UCSD-AML1 (cell line): ENCODE data around the gene HMGXB4.

Source experiments
- DNase-seq: peaks from one replicate; lab custom pipeline; 2025; ENCODE audit not compliant: unreplicated experiment; lab: John Stamatoyannopoulos, UW

The HMGXB4 gene

GRCh38 chr22:35324762-35325161 is 67.5 kb downstream of the HMGXB4 start:
- DNase-seq, result no peak

GRCh38 chr22:35325209-35325608 is 67.9 kb downstream of the HMGXB4 start:
- no peak for DNase-seq

GRCh38 chr22:35326854-35327562 is 69.7 kb downstream of the HMGXB4 start:
- DNase-seq, result no peak

- DNase-seq, result no peak
These were observed 70.6 kb downstream of the HMGXB4 start for GRCh38 chr22:35327690-35328471.

- no peak for DNase-seq
These were observed 71.2 kb downstream of the HMGXB4 start for GRCh38 chr22:35328472-35328885.

- no peak for DNase-seq
These were observed 72.0 kb downstream of the HMGXB4 start for GRCh38 chr22:35329114-35329847.

- peak; percentile 63 for DNase-seq
These were observed 73.1 kb downstream of the HMGXB4 start for GRCh38 chr22:35330258-35330861.

GRCh38 chr22:35332278-35332677 is 75.0 kb downstream of the HMGXB4 start:
- no peak for DNase-seq

- DNase-seq, result no peak
These were observed 75.9 kb downstream of the HMGXB4 start for GRCh38 chr22:35333220-35333619.

- peak; percentile 32 for DNase-seq
These were observed 76.7 kb downstream of the HMGXB4 start for GRCh38 chr22:35334004-35334403.

- no peak for DNase-seq
These were observed 78.2 kb downstream of the HMGXB4 start for GRCh38 chr22:35335468-35335867.

GRCh38 chr22:35335936-35336781 is 78.9 kb downstream of the HMGXB4 start:
- no peak for DNase-seq

GRCh38 chr22:35337932-35338331 is 80.6 kb downstream of the HMGXB4 start:
- no peak for DNase-seq

GRCh38 chr22:35341090-35341874 is 84.0 kb downstream of the HMGXB4 start:
- DNase-seq, result no peak

GRCh38 chr22:35342390-35342789 is 85.1 kb downstream of the HMGXB4 start:
- DNase-seq, result no peak

- no peak for DNase-seq
These were observed 86.6 kb downstream of the HMGXB4 start for GRCh38 chr22:35343664-35344550.

GRCh38 chr22:35344956-35345690 is 87.8 kb downstream of the HMGXB4 start:
- DNase-seq, result no peak
